Activated CD4-positive, alpha-beta T cell treated with anti-CD3 and anti-CD28 coated beads, Interleukin-2, amount 10 ng/mL, durations not matched to agents 7 days and 5 days (primary cell): ENCODE results near the gene SNTA1. TPM values are rescaled to one million over a fixed set of nuclear protein-coding genes. Genes with fewer than 3 reads are reported as not detected.

Experiments used
- CTCF ChIA-PET: fragments of 350-600 bp; sonication (Branson Sonifier 250); formaldehyde crosslinking; loops from one replicate; lab custom pipeline; 2021; ENCODE audit warnings: antibody characterized with exemption; lab: Charles Lee
- POLR2A ChIA-PET: fragments of 350-600 bp; sonication (Branson Sonifier 250); formaldehyde crosslinking; loops from one replicate; lab custom pipeline; 2021; ENCODE audit warnings: antibody characterized with exemption; lab: Charles Lee
- DNase-seq: peaks from one replicate; pipeline ENCODE4 v3.0.0-alpha.2; 2020
- H3K27ac Mint-ChIP-seq: one replicate; pipeline ENCODE4 v1.8.0; 2021; ENCODE audit warnings: mild to moderate bottlenecking, moderate library complexity, mixed read lengths
- H3K27me3 Mint-ChIP-seq: one replicate; pipeline ENCODE4 v1.8.0; 2021; ENCODE audit warnings: mixed read lengths
- H3K36me3 Mint-ChIP-seq: one replicate; pipeline ENCODE4 v1.8.0; 2021; ENCODE audit warnings: low read depth, mixed read lengths
- H3K4me1 Mint-ChIP-seq: one replicate; pipeline ENCODE4 v1.8.0; 2021; ENCODE audit warnings: mixed read lengths
- H3K4me3 Mint-ChIP-seq: one replicate; pipeline ENCODE4 v1.8.0; 2021; ENCODE audit warnings: mild to moderate bottlenecking, moderate library complexity, mixed read lengths
- H3K9me3 Mint-ChIP-seq: one replicate; pipeline ENCODE4 v1.8.0; 2021; ENCODE audit warnings: mixed read lengths
- total RNA-seq, 2 experiments: library from RNA; stranded (reverse); gene quantifications; one replicate each; pipeline ENCODE4 v1.2.3, GENCODE V29; 2021

Gene SNTA1
- total RNA-seq, 2 experiments from 2014 or later = 7.8 to 9.5 TPM

- Mint-ChIP-seq H3K4me1 (peaks cover 2% of the 10 kb centered on the region), H3K27me3 (no peaks in the 10 kb centered on the region), H3K27ac (no peak overlapping the region), H3K4me3 (no peak overlapping the region), H3K9me3 (no peaks in the 10 kb centered on the region), H3K36me3 (peaks cover 10% of the 10 kb centered on the region)
- ChIA-PET POLR2A (no interaction called here), CTCF (interaction anchor here (0.9 kb wide), 1 partner anchor 122 kb away, joined by 4 read pairs; no protein-coding TSS in a partner anchor)
- DNase-seq = no peak
Observed at GRCh38 chr20:33411242-33411641, 32.3 kb downstream of the SNTA1 start.

- ChIA-PET CTCF (no interaction called here), POLR2A (no interaction called here)
- Mint-ChIP-seq H3K27me3 (no peaks in the 10 kb centered on the region), H3K9me3 (no peaks in the 10 kb centered on the region), H3K4me3 (no peak overlapping the region), H3K4me1 (peaks cover 2% of the 10 kb centered on the region), H3K27ac (no peak overlapping the region), H3K36me3 (peaks cover 10% of the 10 kb centered on the region)
- no peak for DNase-seq
Observed at GRCh38 chr20:33410081-33410742, 33.4 kb downstream of the SNTA1 start.

GRCh38 chr20:33408716-33409654, 34.6 kb downstream of the SNTA1 start:
- Mint-ChIP-seq H3K4me3 (no peak overlapping the region), H3K27ac (no peak overlapping the region), H3K4me1 (peaks cover 5% of the 10 kb centered on the region), H3K27me3 (no peaks in the 10 kb centered on the region), H3K9me3 (no peaks in the 10 kb centered on the region), H3K36me3 (peaks cover 13% of the 10 kb centered on the region)
- DNase-seq = no peak
- ChIA-PET POLR2A (no interaction called here), CTCF (no interaction called here)

GRCh38 chr20:33408313-33408712, 35.2 kb downstream of the SNTA1 start:
- Mint-ChIP-seq H3K9me3 (no peaks in the 10 kb centered on the region), H3K27ac (no peak overlapping the region), H3K4me1 (peaks cover 7% of the 10 kb centered on the region), H3K36me3 (peaks cover 13% of the 10 kb centered on the region), H3K4me3 (no peak overlapping the region), H3K27me3 (no peaks in the 10 kb centered on the region)
- POLR2A ChIA-PET = no interaction called here
- CTCF ChIA-PET = no interaction called here
- no peak for DNase-seq

- H3K27me3 Mint-ChIP-seq = no peaks in the 10 kb centered on the region
- peaks cover 13% of the 10 kb centered on the region for H3K36me3 Mint-ChIP-seq
- no peak for DNase-seq
- no peaks in the 10 kb centered on the region for H3K9me3 Mint-ChIP-seq
- H3K4me1 Mint-ChIP-seq = peaks cover 7% of the 10 kb centered on the region
- no peak overlapping the region for H3K4me3 Mint-ChIP-seq
- CTCF ChIA-PET = no interaction called here
- H3K27ac Mint-ChIP-seq = no peak overlapping the region
- POLR2A ChIA-PET = no interaction called here
Observed at GRCh38 chr20:33407796-33408195, 35.8 kb downstream of the SNTA1 start.

DNA sequence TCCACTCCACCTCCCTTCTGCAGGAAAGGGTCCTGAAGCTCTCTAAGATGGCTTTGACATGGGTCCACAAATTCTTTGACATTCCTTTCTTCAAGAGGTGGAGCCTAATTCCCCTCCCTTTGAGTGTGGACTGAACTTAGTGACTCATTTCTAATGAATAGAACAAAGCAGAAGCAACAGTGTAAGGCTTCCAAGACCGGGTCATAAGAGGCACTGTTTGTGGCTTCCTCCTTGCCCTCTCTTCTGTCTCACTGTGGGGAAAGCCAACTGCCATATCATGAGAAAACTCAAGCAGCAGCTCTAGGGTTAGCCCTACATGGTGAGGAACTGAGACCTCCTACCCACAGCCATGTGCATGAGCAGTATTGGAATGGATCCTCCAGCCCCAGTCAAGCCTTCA, 36.3 kb downstream of the SNTA1 start:
- Mint-ChIP-seq H3K27me3 (no peaks in the 10 kb centered on the region), H3K4me3 (no peak overlapping the region), H3K4me1 (peaks cover 11% of the 10 kb centered on the region), H3K9me3 (no peaks in the 10 kb centered on the region), H3K36me3 (peaks cover 14% of the 10 kb centered on the region), H3K27ac (no peak overlapping the region)
- ChIA-PET POLR2A (no interaction called here), CTCF (no interaction called here)
- no peak for DNase-seq

DNA sequence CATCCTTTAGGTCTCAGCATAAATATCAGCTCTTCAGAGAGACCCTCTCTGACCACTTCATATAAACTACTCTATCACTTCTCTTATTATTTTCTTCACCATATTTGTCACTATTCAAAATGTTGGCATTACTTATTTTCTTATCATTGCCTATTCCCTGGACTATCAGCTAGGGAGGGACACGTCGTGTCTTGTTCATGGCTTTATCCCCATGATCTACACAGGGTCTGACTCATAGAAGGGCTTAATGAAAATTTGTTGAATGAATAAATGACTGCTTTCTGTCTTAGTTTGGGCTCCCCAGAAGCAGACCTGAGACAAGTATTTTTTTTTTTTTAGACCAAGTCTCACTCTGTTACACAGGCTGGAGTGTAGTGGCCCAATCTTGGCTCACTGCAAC, 39.3 kb downstream of the SNTA1 start:
- DNase-seq = no peak
- Mint-ChIP-seq H3K4me1 (peaks cover 34% of the 10 kb centered on the region), H3K27ac (no peak overlapping the region), H3K9me3 (no peaks in the 10 kb centered on the region), H3K4me3 (no peak overlapping the region), H3K27me3 (no peaks in the 10 kb centered on the region), H3K36me3 (peaks cover 14% of the 10 kb centered on the region)
- ChIA-PET POLR2A (interaction anchor here (0.6 kb wide), 1 partner anchor 813 kb away, joined by 4 read pairs; no protein-coding TSS in a partner anchor), CTCF (interaction anchor here (0.7 kb wide), 1 partner anchor 341 kb away, joined by 3 read pairs; no protein-coding TSS in a partner anchor)

GRCh38 chr20:33401921-33402369, 41.6 kb downstream of the SNTA1 start:
- Mint-ChIP-seq H3K27me3 (no peaks in the 10 kb centered on the region), H3K36me3 (peaks cover 5% of the 10 kb centered on the region), H3K9me3 (no peaks in the 10 kb centered on the region), H3K4me3 (peak overlapping the region; percentile 85), H3K27ac (peak overlapping the region; percentile 90), H3K4me1 (peaks cover 37% of the 10 kb centered on the region)
- ChIA-PET POLR2A (interaction anchor here (0.9 kb wide), 1 partner anchor 160 kb away, joined by 3 read pairs; no protein-coding TSS in a partner anchor), CTCF (interaction anchor here (0.9 to 1.8 kb wide), 7 partner anchors 12 to 484 kb away, joined by 3 to 8 read pairs (median 3); partner anchors contain the start of gene ACTL10)
- peak; percentile 18 for DNase-seq

DNA sequence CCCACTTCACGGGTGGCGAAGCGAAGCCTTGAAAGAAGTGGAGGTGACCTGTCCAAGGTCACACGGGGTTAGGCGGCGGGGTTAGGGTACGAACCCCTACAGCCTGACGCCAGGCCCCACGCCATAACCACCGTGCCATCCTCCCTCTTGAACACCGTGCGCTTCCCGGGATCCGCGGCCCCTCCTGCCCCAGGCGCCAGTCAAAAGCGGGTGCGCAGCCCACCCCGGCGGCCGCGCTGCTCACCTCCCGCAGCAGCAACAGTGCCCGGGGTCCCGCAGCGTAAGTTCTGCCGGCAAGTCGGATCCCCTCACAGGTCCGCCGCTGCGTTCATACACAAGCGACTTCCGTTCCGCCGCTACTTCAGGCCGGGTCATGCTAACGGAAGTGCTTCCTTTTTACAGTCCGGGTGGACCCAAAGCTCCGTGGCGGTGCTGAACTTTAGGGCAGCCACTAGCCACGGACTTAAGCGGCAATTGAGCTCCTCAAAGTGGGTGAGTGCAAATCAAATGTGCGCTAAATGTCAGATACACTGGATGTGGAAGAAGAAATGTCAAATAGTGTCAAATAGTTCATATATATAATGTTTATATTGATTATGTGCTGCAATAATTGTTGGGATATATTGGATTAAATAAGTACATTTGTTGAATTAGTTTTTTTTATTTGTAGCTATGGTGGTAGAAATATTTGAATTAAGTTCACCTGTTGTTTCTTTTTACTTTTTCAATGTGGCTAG, 42.2 kb downstream of the SNTA1 start, which contains the start of gene CDK5RAP1:
Gene CDK5RAP1 (minus strand): TSS at position 336 of the 737 bp plus-strand sequence. CDS start 4,455 bp downstream, outside the sequence.
- Mint-ChIP-seq H3K27me3 (no peaks in the 10 kb centered on the region), H3K4me3 (peak within 1 kb of the TSS; percentile 85), H3K36me3 (peaks cover 4% of the 10 kb centered on the region), H3K4me1 (peaks cover 39% of the 10 kb centered on the region), H3K27ac (peak within 1 kb of the TSS; percentile 90), H3K9me3 (no peaks in the 10 kb centered on the region)
- POLR2A ChIA-PET = interaction anchor here (0.6 to 0.9 kb wide), 2 partner anchors 37 to 160 kb away, joined by 3 to 6 read pairs; no protein-coding TSS in a partner anchor
- CTCF ChIA-PET = interaction anchor here (0.9 to 1.8 kb wide), 8 partner anchors 12 to 485 kb away, joined by 3 to 8 read pairs (median 3); partner anchors contain the start of gene ACTL10
- DNase-seq = peak; percentile 90

DNA sequence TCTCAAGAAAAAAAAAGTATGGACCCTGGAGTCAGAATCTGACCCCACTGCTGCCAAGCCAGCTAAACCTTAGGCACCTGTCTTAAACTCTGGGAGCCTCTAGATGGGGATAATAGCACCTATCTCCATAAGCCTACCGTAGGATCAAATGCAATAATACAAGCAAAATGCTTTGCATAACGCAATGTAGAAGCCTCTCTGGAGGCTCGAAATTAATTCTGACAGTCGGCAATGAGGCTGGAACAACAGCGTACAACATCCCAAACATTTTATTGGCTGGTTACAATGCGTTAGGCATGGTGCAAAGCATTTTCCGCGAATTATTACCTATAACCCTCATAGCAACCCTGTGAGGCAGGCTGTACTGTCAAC, 42.8 kb downstream of the SNTA1 start:
- Mint-ChIP-seq H3K36me3 (peaks cover 4% of the 10 kb centered on the region), H3K9me3 (no peaks in the 10 kb centered on the region), H3K27ac (peak overlapping the region; percentile 57), H3K4me3 (peak overlapping the region; percentile 85), H3K27me3 (no peaks in the 10 kb centered on the region), H3K4me1 (peaks cover 39% of the 10 kb centered on the region)
- no peak for DNase-seq
- POLR2A ChIA-PET = interaction anchor here (0.6 kb wide), 1 partner anchor 38 kb away, joined by 6 read pairs; no protein-coding TSS in a partner anchor
- CTCF ChIA-PET = interaction anchor here (0.9 to 1.8 kb wide), 5 partner anchors 13 to 485 kb away, joined by 3 to 8 read pairs (median 3); partner anchors contain the start of gene ACTL10

DNA sequence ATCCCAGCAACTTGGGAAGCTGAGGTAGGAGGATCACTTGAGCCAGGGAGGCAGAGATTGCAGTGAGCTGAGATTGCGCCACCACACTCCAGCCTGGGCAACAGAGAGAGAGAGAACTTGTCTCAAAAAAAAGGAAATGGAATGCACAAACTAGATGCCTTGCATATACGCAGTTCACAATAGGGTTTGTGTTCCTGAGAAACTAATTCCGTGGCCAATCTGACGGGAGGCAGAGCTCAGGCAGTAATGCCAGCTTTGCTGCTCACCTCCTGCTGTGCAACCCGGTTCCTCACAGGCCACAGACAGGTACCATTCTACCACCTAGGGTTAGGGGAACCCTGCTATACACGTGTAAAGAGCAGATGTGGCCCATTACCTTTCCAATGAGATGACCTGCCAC, 43.6 kb downstream of the SNTA1 start:
- Mint-ChIP-seq H3K27ac (no peak overlapping the region), H3K4me1 (peaks cover 39% of the 10 kb centered on the region), H3K9me3 (no peaks in the 10 kb centered on the region), H3K36me3 (peaks cover 6% of the 10 kb centered on the region), H3K27me3 (no peaks in the 10 kb centered on the region), H3K4me3 (peak overlapping the region; percentile 85)
- no peak for DNase-seq
- ChIA-PET POLR2A (no interaction called here), CTCF (interaction anchor here (1.2 kb wide), 1 partner anchor 14 kb away, joined by 3 read pairs; no protein-coding TSS in a partner anchor)

- Mint-ChIP-seq H3K27ac (peak overlapping the region; percentile 33), H3K9me3 (no peaks in the 10 kb centered on the region), H3K4me1 (peaks cover 14% of the 10 kb centered on the region), H3K27me3 (no peaks in the 10 kb centered on the region), H3K36me3 (peaks cover 35% of the 10 kb centered on the region), H3K4me3 (no peak overlapping the region)
- CTCF ChIA-PET = interaction anchor here (1.0 kb wide), 1 partner anchor 26 kb away, joined by 3 read pairs; no protein-coding TSS in a partner anchor
- POLR2A ChIA-PET = no interaction called here
- DNase-seq = no peak
Observed at GRCh38 chr20:33394718-33395117, 48.8 kb downstream of the SNTA1 start.
